OCI-LY1 (cell line): ENCODE results near the gene PPM1F.

Experiments used
- H2AFZ ChIP-seq: fragments of 200-600 bp; sonication (generic), shearing (Covaris generic); 2 replicates; pipeline ENCODE4 v1.6.0; 2014; ENCODE audit warnings: antibody characterized with exemption, mild to moderate bottlenecking, low read length
- H3F3A ChIP-seq: fragments of 200-600 bp; sonication (generic), shearing (Covaris generic); 2 replicates; pipeline ENCODE4 v1.6.0; 2014; ENCODE audit warnings: mild to moderate bottlenecking, antibody characterized with exemption, low read length, moderate library complexity; ENCODE audit not compliant: insufficient read depth
- H3K27ac ChIP-seq: fragments of 200-600 bp; sonication (generic); 2 replicates; pipeline ENCODE4 v1.5.1; 2014; ENCODE audit warnings: low read length, mixed run types, mild to moderate bottlenecking, low read depth; ENCODE audit not compliant: poor library complexity, severe bottlenecking
- H3K27me3 ChIP-seq: fragments of 200-600 bp; sonication (generic); 2 replicates; pipeline ENCODE4 v1.6.0; 2014; ENCODE audit warnings: antibody characterized with exemption, mild to moderate bottlenecking, low read length, moderate library complexity; ENCODE audit not compliant: insufficient read depth
- H3K36me3 ChIP-seq: fragments of 200-600 bp; sonication (generic); 2 replicates; pipeline ENCODE4 v1.6.1; 2014; ENCODE audit warnings: mild to moderate bottlenecking, antibody characterized with exemption, low read length, moderate library complexity, mixed read lengths; ENCODE audit not compliant: insufficient read depth
- H3K4me1 ChIP-seq: fragments of 200-600 bp; sonication (generic); 2 replicates; pipeline ENCODE4 v1.5.1; 2014; ENCODE audit warnings: mild to moderate bottlenecking, low read length, moderate library complexity; ENCODE audit not compliant: insufficient read depth, severe bottlenecking
- H3K4me2 ChIP-seq: fragments of 200-600 bp; sonication (generic), shearing (Covaris generic); 2 replicates; pipeline ENCODE4 v1.6.1; 2014; ENCODE audit warnings: low read length
- H3K4me3 ChIP-seq: fragments of 200-600 bp; sonication (generic); 2 replicates; pipeline ENCODE4 v1.5.1; 2014; ENCODE audit warnings: low read length, low read depth, mild to moderate bottlenecking, mixed read lengths; ENCODE audit not compliant: poor library complexity, severe bottlenecking
- H3K79me2 ChIP-seq: fragments of 200-600 bp; shearing (Covaris generic); 2 replicates; pipeline ENCODE4 v1.6.1; 2016; ENCODE audit warnings: mixed run types, low read length, mixed read lengths; ENCODE audit not compliant: insufficient read depth
- H3K9ac ChIP-seq: fragments of 200-600 bp; sonication (generic), shearing (Covaris generic); 2 replicates; pipeline ENCODE4 v1.6.1; 2014; ENCODE audit warnings: mild to moderate bottlenecking, low read length, mixed read lengths
- H3K9me2 ChIP-seq: fragments of 200-600 bp; sonication (generic), shearing (Covaris generic); 2 replicates; pipeline ENCODE4 v1.6.1; 2014; ENCODE audit warnings: low read depth, mild to moderate bottlenecking, low read length, mixed read lengths
- H3K9me3 ChIP-seq: fragments of 200-600 bp; shearing (Covaris generic); 2 replicates; pipeline ENCODE4 v1.6.1; 2014; ENCODE audit warnings: low read length, mixed read lengths
- H4K20me1 ChIP-seq: fragments of 200-600 bp; sonication (generic), shearing (Covaris generic); 2 replicates; pipeline ENCODE4 v1.6.0; 2016; ENCODE audit warnings: mild to moderate bottlenecking, low read length; ENCODE audit not compliant: insufficient read depth
- EZH2 ChIP-seq: fragments of 200-600 bp; sonication (generic), shearing (Covaris generic); IDR thresholded peaks from 2 replicates; pipeline ENCODE4 v1.8.0; 2017; ENCODE audit warnings: borderline replicate concordance, mixed run types, mild to moderate bottlenecking, antibody characterized with exemption, low read length, moderate library complexity, mixed read lengths
- TF ChIP-seq, protein P1 (sequence below): fragments of 200-600 bp; sonication (generic), shearing (Covaris generic); IDR thresholded peaks from 2 replicates; pipeline ENCODE4 v1.5.1; 2017; ENCODE audit warnings: mild to moderate bottlenecking, antibody characterized with exemption, low read length, moderate library complexity, mixed read lengths

PPM1F gene

GRCh38 chr22:21998595-21999247 lies 46.1 kb upstream of the PPM1F start:
- Histone ChIP-seq H3K9me3 (no peaks in the 10 kb centered on the region), H3K9me2 (no peaks in the 10 kb centered on the region), H2AFZ (no peak overlapping the region), H4K20me1 (no peaks in the 10 kb centered on the region), H3K79me2 (no peaks in the 10 kb centered on the region), H3K36me3 (peaks cover 15% of the 10 kb centered on the region), H3F3A (no peaks in the 10 kb centered on the region), H3K27ac (no peak overlapping the region), H3K9ac (no peak overlapping the region), H3K4me2 (no peak overlapping the region), H3K4me3 (no peak overlapping the region), H3K27me3 (no peaks in the 10 kb centered on the region), H3K4me1 (no peaks in the 10 kb centered on the region)
- TF ChIP-seq, protein P1, sequence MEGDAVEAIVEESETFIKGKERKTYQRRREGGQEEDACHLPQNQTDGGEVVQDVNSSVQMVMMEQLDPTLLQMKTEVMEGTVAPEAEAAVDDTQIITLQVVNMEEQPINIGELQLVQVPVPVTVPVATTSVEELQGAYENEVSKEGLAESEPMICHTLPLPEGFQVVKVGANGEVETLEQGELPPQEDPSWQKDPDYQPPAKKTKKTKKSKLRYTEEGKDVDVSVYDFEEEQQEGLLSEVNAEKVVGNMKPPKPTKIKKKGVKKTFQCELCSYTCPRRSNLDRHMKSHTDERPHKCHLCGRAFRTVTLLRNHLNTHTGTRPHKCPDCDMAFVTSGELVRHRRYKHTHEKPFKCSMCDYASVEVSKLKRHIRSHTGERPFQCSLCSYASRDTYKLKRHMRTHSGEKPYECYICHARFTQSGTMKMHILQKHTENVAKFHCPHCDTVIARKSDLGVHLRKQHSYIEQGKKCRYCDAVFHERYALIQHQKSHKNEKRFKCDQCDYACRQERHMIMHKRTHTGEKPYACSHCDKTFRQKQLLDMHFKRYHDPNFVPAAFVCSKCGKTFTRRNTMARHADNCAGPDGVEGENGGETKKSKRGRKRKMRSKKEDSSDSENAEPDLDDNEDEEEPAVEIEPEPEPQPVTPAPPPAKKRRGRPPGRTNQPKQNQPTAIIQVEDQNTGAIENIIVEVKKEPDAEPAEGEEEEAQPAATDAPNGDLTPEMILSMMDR: no peak
- TF ChIP-seq EZH2: no peak

- Histone ChIP-seq H3K9ac (no peak overlapping the region), H3K27ac (no peak overlapping the region), H4K20me1 (no peaks in the 10 kb centered on the region), H3K4me3 (no peak overlapping the region), H3K27me3 (no peaks in the 10 kb centered on the region), H3K4me2 (no peak overlapping the region), H3K9me2 (no peaks in the 10 kb centered on the region), H2AFZ (no peak overlapping the region), H3K79me2 (no peaks in the 10 kb centered on the region), H3K9me3 (no peaks in the 10 kb centered on the region), H3K4me1 (no peaks in the 10 kb centered on the region), H3F3A (no peaks in the 10 kb centered on the region), H3K36me3 (peaks cover 33% of the 10 kb centered on the region)
- TF ChIP-seq, protein P1: no peak
- TF ChIP-seq EZH2: no peak
Measured at GRCh38 chr22:21996175-21996720, 43.6 kb upstream of the PPM1F start.

- H3K4me2 ChIP-seq: no peak overlapping the region
- no peak overlapping the region for H3K4me3 ChIP-seq
- H3K27me3 ChIP-seq: no peaks in the 10 kb centered on the region
- H3K9ac ChIP-seq: no peak overlapping the region
- H3K79me2 ChIP-seq: no peaks in the 10 kb centered on the region
- no peaks in the 10 kb centered on the region for H3K9me3 ChIP-seq
- H3K9me2 ChIP-seq: no peaks in the 10 kb centered on the region
- H4K20me1 ChIP-seq: no peaks in the 10 kb centered on the region
- no peak overlapping the region for H3K27ac ChIP-seq
- peaks cover 39% of the 10 kb centered on the region for H3K36me3 ChIP-seq
- TF ChIP-seq, protein P1: no peak
- no peak for TF ChIP-seq EZH2
- no peaks in the 10 kb centered on the region for H3K4me1 ChIP-seq
- H3F3A ChIP-seq: no peaks in the 10 kb centered on the region
- no peak overlapping the region for H2AFZ ChIP-seq
Measured at GRCh38 chr22:21995660-21996059, 43.0 kb upstream of the PPM1F start.
